GM12891 (cell line): Measurements from ENCODE around the gene WFDC1.

Source experiments
- POLR2A ChIP-seq: IDR thresholded peaks from 2 replicates; pipeline ENCODE4 v1.6.1; 2011; ENCODE audit warnings: low read depth, low read length, control low read depth
- POLR2AphosphoS5 ChIP-seq: IDR thresholded peaks from 2 replicates; pipeline ENCODE4 v1.6.1; 2011; ENCODE audit warnings: low read depth, low read length, control low read depth
- POU2F2 ChIP-seq: IDR thresholded peaks from 2 replicates; pipeline ENCODE4 v1.6.1; 2011; ENCODE audit warnings: low read depth, mild to moderate bottlenecking, control low read depth, low read length, moderate library complexity
- TAF1 ChIP-seq: IDR thresholded peaks from 2 replicates; pipeline ENCODE4 v1.6.1; 2011; ENCODE audit warnings: low read depth, low read length, control low read depth

GRCh38 chr16:84318091-84318975 is 23.7 kb downstream of the WFDC1 start:
- TF ChIP-seq POLR2A (no peak), TAF1 (no peak), POLR2AphosphoS5 (no peak), POU2F2 (no peak)
